IMR-90 (cell line): Measurements from ENCODE around the gene SYP. TPM values are rescaled to one million over a fixed set of nuclear protein-coding genes. Genes with fewer than 3 reads are reported as not detected.

ENCODE experiments used
- ATAC-seq: fragments of 200-7000 bp; cut with Tn5 transposase; 2 replicates; pipeline ENCODE4 v1.9.1; 2020; ENCODE audit warnings: low read depth, mild to moderate bottlenecking, moderate library complexity
- BruUV-seq: library from RNA; stranded (reverse); fragments of 400-500 nt; replicated peaks from 2 replicates; lab custom pipeline; 2021; lab: Mats Ljungman, UMichigan
- CTCF ChIA-PET: fragments of 300-600 bp; formaldehyde crosslinking; extraction: SDS; loops from one replicate; lab custom pipeline; 2021; ENCODE audit warnings: antibody characterized with exemption; lab: Yijun Ruan, JAX
- POLR2A ChIA-PET: fragments of 300-600 bp; sonication (Branson Sonifier 250); formaldehyde crosslinking; loops from one replicate; lab custom pipeline; 2022; ENCODE audit warnings: antibody characterized with exemption; ENCODE audit not compliant: unreplicated experiment; lab: Charles Lee
- DNase-seq: peaks from one replicate; pipeline ENCODE4 v3.0.0; 2013
- H2AFZ ChIP-seq: replicated peaks from 2 replicates; pipeline ENCODE3; 2013; ENCODE audit warnings: low read length, mild to moderate bottlenecking; ENCODE audit not compliant: poor library complexity
- H2AK5ac ChIP-seq: 2 replicates; pipeline ENCODE4 v1.6.1; 2013; ENCODE audit warnings: low read depth, low read length, inconsistent platforms
- H2AK9ac ChIP-seq: replicated peaks from 2 replicates; pipeline ENCODE3; 2013; ENCODE audit warnings: mild to moderate bottlenecking, low read depth, low read length, moderate library complexity; ENCODE audit not compliant: poor library complexity
- H2BK120ac ChIP-seq: 2 replicates; pipeline ENCODE4 v1.6.1; 2013; ENCODE audit warnings: low read depth, low read length, inconsistent platforms
- H2BK15ac ChIP-seq: 3 replicates; pipeline ENCODE4 v1.6.1; 2013; ENCODE audit warnings: low read depth, low read length, inconsistent platforms
- H2BK20ac ChIP-seq: 2 replicates; pipeline ENCODE4 v1.6.1; 2013; ENCODE audit warnings: low read depth, mild to moderate bottlenecking, inconsistent platforms, low read length, moderate library complexity
- H2BK5ac ChIP-seq: 2 replicates; pipeline ENCODE4 v1.6.1; 2013; ENCODE audit warnings: mild to moderate bottlenecking, low read depth, low read length, inconsistent platforms; ENCODE audit not compliant: poor library complexity, severe bottlenecking
- H3K14ac ChIP-seq: replicated peaks from 2 replicates; pipeline ENCODE4 v1.6.1; 2013; ENCODE audit warnings: low read depth, low read length, inconsistent platforms
- H3K18ac ChIP-seq: 2 replicates; pipeline ENCODE4 v1.6.1; 2013; ENCODE audit warnings: low read depth, low read length, control low read depth
- H3K23ac ChIP-seq: 2 replicates; pipeline ENCODE4 v1.6.1; 2013; ENCODE audit warnings: low read depth, low read length, inconsistent platforms
- H3K27ac ChIP-seq: 2 replicates; pipeline ENCODE4 v1.5.1; 2013; ENCODE audit warnings: mild to moderate bottlenecking, control low read depth, low read length; ENCODE audit not compliant: insufficient read depth
- H3K27me3 ChIP-seq: 2 replicates; pipeline ENCODE4 v1.6.1; 2013; ENCODE audit warnings: low read length; ENCODE audit not compliant: control insufficient read depth, insufficient read depth
- H3K36me3 ChIP-seq: 2 replicates; pipeline ENCODE4 v1.6.1; 2013; ENCODE audit warnings: low read length, mixed read lengths; ENCODE audit not compliant: control insufficient read depth, insufficient read depth
- H3K4ac ChIP-seq: 2 replicates; pipeline ENCODE4 v1.6.1; 2013; ENCODE audit warnings: low read depth, low read length, inconsistent platforms
- H3K4me1 ChIP-seq: 2 replicates; pipeline ENCODE4 v1.6.1; 2013; ENCODE audit warnings: low read length, mixed read lengths; ENCODE audit not compliant: control insufficient read depth, insufficient read depth
- H3K4me2 ChIP-seq: 2 replicates; pipeline ENCODE4 v1.6.1; 2013; ENCODE audit warnings: low read depth, mild to moderate bottlenecking, control low read depth, low read length, moderate library complexity
- H3K4me3 ChIP-seq: 2 replicates; pipeline ENCODE4 v1.5.1; 2013; ENCODE audit warnings: low read depth, mild to moderate bottlenecking, control low read depth, low read length, moderate library complexity; ENCODE audit not compliant: insufficient read depth
- H3K56ac ChIP-seq: 2 replicates; pipeline ENCODE4 v1.6.1; 2013; ENCODE audit warnings: low read length, inconsistent platforms; ENCODE audit not compliant: insufficient read depth; ENCODE audit errors: extremely low read depth
- H3K79me1 ChIP-seq, 2 experiments: 2 replicates each; pipeline ENCODE4 v1.6.1; 2013; ENCODE audit warnings: low read length in 2 of 2, inconsistent platforms in 1 of 2, low read depth in 1 of 2
- H3K9ac ChIP-seq: 2 replicates; pipeline ENCODE4 v1.6.1; 2013; ENCODE audit warnings: low read depth, low read length, control low read depth
- H3K9me1 ChIP-seq: 2 replicates; pipeline ENCODE4 v1.6.1; 2013; ENCODE audit warnings: low read length, inconsistent platforms; ENCODE audit not compliant: insufficient read depth
- H3K9me3 ChIP-seq: 2 replicates; pipeline ENCODE4 v1.6.1; 2013; ENCODE audit warnings: low read length; ENCODE audit not compliant: control insufficient read depth, insufficient read depth
- H4K20me1 ChIP-seq: 2 replicates; pipeline ENCODE4 v1.6.1; 2013; ENCODE audit warnings: low read length, inconsistent platforms; ENCODE audit not compliant: insufficient read depth
- H4K5ac ChIP-seq: 2 replicates; pipeline ENCODE4 v1.6.1; 2013; ENCODE audit warnings: mild to moderate bottlenecking, low read depth, low read length, control low read depth
- H4K8ac ChIP-seq, 2 experiments: 2 replicates each; pipeline ENCODE4 v1.6.1; 2013; ENCODE audit warnings: low read depth in 2 of 2, low read length in 2 of 2, control low read depth in 1 of 2, inconsistent platforms in 1 of 2
- H4K91ac ChIP-seq: 2 replicates; pipeline ENCODE4 v1.6.1; 2013; ENCODE audit warnings: low read depth, low read length, inconsistent platforms; ENCODE audit not compliant: insufficient read depth
- BHLHE40 ChIP-seq: fragments of 150-350 bp; IDR thresholded peaks from 2 replicates; pipeline ENCODE4 v1.6.1; 2016; ENCODE audit warnings: mild to moderate bottlenecking, low read depth, low read length
- CEBPB ChIP-seq: IDR thresholded peaks from 2 replicates; pipeline ENCODE4 v1.6.1; 2012; ENCODE audit warnings: low read depth, low read length, improper control_type of control experiment
- CHD1 ChIP-seq: IDR thresholded peaks from 2 replicates; pipeline ENCODE4 v1.6.1; 2012; ENCODE audit warnings: low read depth, low read length, improper control_type of control experiment
- FOS ChIP-seq: fragments of 150-350 bp; IDR thresholded peaks from 2 replicates; pipeline ENCODE4 v1.6.1; 2016; ENCODE audit warnings: low read depth, low read length
- MAFK ChIP-seq: IDR thresholded peaks from 2 replicates; pipeline ENCODE4 v1.6.1; 2012; ENCODE audit warnings: low read depth, low read length, improper control_type of control experiment
- MAZ ChIP-seq: IDR thresholded peaks from 2 replicates; pipeline ENCODE4 v1.6.1; 2012; ENCODE audit warnings: low read depth, mild to moderate bottlenecking, low read length, improper control_type of control experiment, moderate library complexity, borderline replicate concordance
- MXI1 ChIP-seq: IDR thresholded peaks from 2 replicates; pipeline ENCODE4 v1.6.1; 2012; ENCODE audit warnings: low read depth, mild to moderate bottlenecking, low read length, moderate library complexity, borderline replicate concordance
- NFE2L2 ChIP-seq: fragments of 150-350 bp; IDR thresholded peaks from 2 replicates; pipeline ENCODE4 v1.6.1; 2016; ENCODE audit warnings: low read depth, mild to moderate bottlenecking, low read length
- POLR2A ChIP-seq: IDR thresholded peaks from 2 replicates; pipeline ENCODE4 v1.6.1; 2012; ENCODE audit warnings: mild to moderate bottlenecking, low read depth, low read length
- RAD21 ChIP-seq: IDR thresholded peaks from 2 replicates; pipeline ENCODE4 v1.6.1; 2012; ENCODE audit warnings: low read length, improper control_type of control experiment
- RCOR1 ChIP-seq: IDR thresholded peaks from 2 replicates; pipeline ENCODE4 v1.6.1; 2012; ENCODE audit warnings: mild to moderate bottlenecking, low read length, improper control_type of control experiment; ENCODE audit not compliant: insufficient replicate concordance
- RFX5 ChIP-seq: IDR thresholded peaks from 2 replicates; pipeline ENCODE4 v1.8.0; 2012; ENCODE audit warnings: low read depth, mild to moderate bottlenecking, low read length, moderate library complexity
- SMC3 ChIP-seq: fragments of 150-350 bp; IDR thresholded peaks from 2 replicates; pipeline ENCODE4 v1.6.1; 2016; ENCODE audit warnings: low read depth, mild to moderate bottlenecking, antibody characterized with exemption, low read length, moderate library complexity
- WGBS, 2 experiments: methylation state at CpG; one replicate each; pipeline versions ENCODE4 v1.1.5 to v1.1.7; 2013; ENCODE audit warnings: missing lambda C conversion rate in 2 of 2; ENCODE audit not compliant: insufficient read length in 1 of 2; ENCODE audit errors: extremely low coverage in 2 of 2; 5-methylcytosine and 5-hydroxymethylcytosine counted together
- dilution Hi-C: fragments of 300-500 bp; cut with HindIII; formaldehyde crosslinking; loops from one replicate; pipeline ENCODE4 v1.14.3; 2018; ENCODE audit warnings: low sequenced_read_pairs; ENCODE audit not compliant: unreplicated experiment
- in situ Hi-C: fragments of 300-500 bp; cut with MboI; formaldehyde crosslinking; loops from 3 replicates; pipeline ENCODE4 v1.14.3; 2019; ENCODE audit warnings: low sequenced_read_pairs, inconsistent platforms, mixed read lengths
- intact Hi-C: fragments of 100-400 bp; cut with micrococcal nuclease; formaldehyde crosslinking; loops from 2 replicates; pipeline ENCODE4 v1.10.0; 2022
- polyA plus RNA-seq, 3 experiments: library from polyadenylated mRNA; depleted of rRNA; stranded (reverse); fragments of >200 nt; gene quantifications; 2 replicates each; pipeline ENCODE4 v1.2.3, GENCODE V29; 2012; ENCODE audit warnings: low replicate concordance in 1 of 3
- total RNA-seq: library from RNA; depleted of rRNA; stranded (reverse); fragments of >200 nt; gene quantifications from 2 replicates; pipeline ENCODE4 v1.2.3, GENCODE V29; 2012
- TF ChIP-seq, protein P1 (sequence below): fragments of 150-350 bp; IDR thresholded peaks from 2 replicates; pipeline ENCODE4 v1.6.1; 2017; ENCODE audit warnings: mild to moderate bottlenecking, antibody characterized with exemption, low read length, low read depth
- TF ChIP-seq, protein P2 (sequence below): fragments of 150-350 bp; IDR thresholded peaks from 2 replicates; pipeline ENCODE4 v1.6.1; 2016; ENCODE audit warnings: low read depth, mild to moderate bottlenecking, low read length, moderate library complexity, borderline replicate concordance
- TF ChIP-seq, protein P3 (sequence below): conservative IDR thresholded peaks from 2 replicates; pipeline ENCODE4 v1.5.1; 2012; ENCODE audit warnings: mild to moderate bottlenecking, low read depth, low read length, improper control_type of control experiment

Gene SYP
- total and polyA plus RNA-seq, 2 of the 4 experiments (the other 2 are of a cell fraction), result under 0.01 to 0.05 TPM

DNA sequence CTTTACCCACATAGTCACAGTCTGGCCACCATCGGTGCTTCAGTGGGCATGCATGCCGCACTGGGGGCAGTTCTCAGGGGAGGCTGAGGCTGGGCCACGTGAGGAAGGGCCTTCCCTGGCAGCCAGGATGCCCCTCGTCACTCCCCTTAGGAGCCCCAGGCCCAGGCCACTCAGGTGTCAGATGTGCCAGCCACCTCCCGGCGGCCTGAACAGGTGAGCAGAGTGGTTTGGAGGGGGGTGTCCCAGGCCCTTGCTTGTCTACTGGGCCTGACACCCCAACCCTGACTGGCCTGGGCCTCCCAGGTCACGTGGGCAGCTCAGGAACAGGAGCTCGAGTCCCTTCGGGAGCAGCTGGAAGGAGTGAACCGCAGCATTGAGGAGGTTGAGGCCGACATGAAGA, 47.4 kb upstream of the SYP start:
- no peak overlapping the region for H3K23ac ChIP-seq
- 67% methylated on average over 5 of the region's 11 CpGs; no CpG with 5 or more reads in 1 of the 2 experiments for WGBS, 2 experiments
- ChIA-PET CTCF (no interaction called here), POLR2A (no interaction called here)
- H2BK20ac ChIP-seq, result no peak overlapping the region
- H3K4me1 ChIP-seq, result no peaks in the 10 kb centered on the region
- no peak overlapping the region for H2AFZ ChIP-seq
- no peak overlapping the region for H4K8ac ChIP-seq
- dilution Hi-C loops, result no loop called here
- H2AK5ac ChIP-seq, result no peak overlapping the region
- ATAC-seq, result no peak
- no peak overlapping the region for H3K56ac ChIP-seq
- no peak overlapping the region for H3K4me3 ChIP-seq
- no peak overlapping the region for H3K4me2 ChIP-seq
- no peak overlapping the region for H3K14ac ChIP-seq
- no peak overlapping the region for H4K91ac ChIP-seq
- no peak overlapping the region for H3K4ac ChIP-seq
- H2BK120ac ChIP-seq, result no peak overlapping the region
- no peaks in the 10 kb centered on the region for H4K20me1 ChIP-seq
- no peaks in the 10 kb centered on the region for H3K79me1 ChIP-seq
- no peak overlapping the region for H3K27ac ChIP-seq
- H2AK9ac ChIP-seq, result no peak overlapping the region
- BruUV-seq, result no TSS peak
- no peak overlapping the region for H4K5ac ChIP-seq
- no peaks in the 10 kb centered on the region for H3K9me1 ChIP-seq
- TF ChIP-seq SMC3 (no peak), RAD21 (no peak), BHLHE40 (no peak), RFX5 (no peak), RCOR1 (no peak), NFE2L2 (no peak), MAZ (no peak), POLR2A (no peak), CEBPB (no peak), MXI1 (no peak), MAFK (no peak), CHD1 (no peak), FOS (no peak)
- TF ChIP-seq, protein P1, sequence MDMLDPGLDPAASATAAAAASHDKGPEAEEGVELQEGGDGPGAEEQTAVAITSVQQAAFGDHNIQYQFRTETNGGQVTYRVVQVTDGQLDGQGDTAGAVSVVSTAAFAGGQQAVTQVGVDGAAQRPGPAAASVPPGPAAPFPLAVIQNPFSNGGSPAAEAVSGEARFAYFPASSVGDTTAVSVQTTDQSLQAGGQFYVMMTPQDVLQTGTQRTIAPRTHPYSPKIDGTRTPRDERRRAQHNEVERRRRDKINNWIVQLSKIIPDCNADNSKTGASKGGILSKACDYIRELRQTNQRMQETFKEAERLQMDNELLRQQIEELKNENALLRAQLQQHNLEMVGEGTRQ, result no peak
- TF ChIP-seq, protein P2, sequence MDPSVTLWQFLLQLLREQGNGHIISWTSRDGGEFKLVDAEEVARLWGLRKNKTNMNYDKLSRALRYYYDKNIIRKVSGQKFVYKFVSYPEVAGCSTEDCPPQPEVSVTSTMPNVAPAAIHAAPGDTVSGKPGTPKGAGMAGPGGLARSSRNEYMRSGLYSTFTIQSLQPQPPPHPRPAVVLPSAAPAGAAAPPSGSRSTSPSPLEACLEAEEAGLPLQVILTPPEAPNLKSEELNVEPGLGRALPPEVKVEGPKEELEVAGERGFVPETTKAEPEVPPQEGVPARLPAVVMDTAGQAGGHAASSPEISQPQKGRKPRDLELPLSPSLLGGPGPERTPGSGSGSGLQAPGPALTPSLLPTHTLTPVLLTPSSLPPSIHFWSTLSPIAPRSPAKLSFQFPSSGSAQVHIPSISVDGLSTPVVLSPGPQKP, result no peak
- TF ChIP-seq, protein P3, sequence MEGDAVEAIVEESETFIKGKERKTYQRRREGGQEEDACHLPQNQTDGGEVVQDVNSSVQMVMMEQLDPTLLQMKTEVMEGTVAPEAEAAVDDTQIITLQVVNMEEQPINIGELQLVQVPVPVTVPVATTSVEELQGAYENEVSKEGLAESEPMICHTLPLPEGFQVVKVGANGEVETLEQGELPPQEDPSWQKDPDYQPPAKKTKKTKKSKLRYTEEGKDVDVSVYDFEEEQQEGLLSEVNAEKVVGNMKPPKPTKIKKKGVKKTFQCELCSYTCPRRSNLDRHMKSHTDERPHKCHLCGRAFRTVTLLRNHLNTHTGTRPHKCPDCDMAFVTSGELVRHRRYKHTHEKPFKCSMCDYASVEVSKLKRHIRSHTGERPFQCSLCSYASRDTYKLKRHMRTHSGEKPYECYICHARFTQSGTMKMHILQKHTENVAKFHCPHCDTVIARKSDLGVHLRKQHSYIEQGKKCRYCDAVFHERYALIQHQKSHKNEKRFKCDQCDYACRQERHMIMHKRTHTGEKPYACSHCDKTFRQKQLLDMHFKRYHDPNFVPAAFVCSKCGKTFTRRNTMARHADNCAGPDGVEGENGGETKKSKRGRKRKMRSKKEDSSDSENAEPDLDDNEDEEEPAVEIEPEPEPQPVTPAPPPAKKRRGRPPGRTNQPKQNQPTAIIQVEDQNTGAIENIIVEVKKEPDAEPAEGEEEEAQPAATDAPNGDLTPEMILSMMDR, result no peak
- DNase-seq, result no peak
- no peak overlapping the region for H2BK5ac ChIP-seq
- H3K9ac ChIP-seq, result no peak overlapping the region
- intact Hi-C loops, result no loop called here
- peaks cover 11% of the 10 kb centered on the region; the same call in 1 of the 2 replicates for H3K36me3 ChIP-seq
- no peaks in the 10 kb centered on the region for H3K9me3 ChIP-seq
- in situ Hi-C loops, result no loop called here
- H2BK15ac ChIP-seq, result no peak overlapping the region
- no peak overlapping the region for H3K18ac ChIP-seq
- H3K27me3 ChIP-seq, result no peaks in the 10 kb centered on the region; the same call in 1 of the 2 replicates
